T1000 (cell line): ENCODE data around the gene ZKSCAN1.

Experiments used
- DNase-seq: peaks from one replicate; lab custom pipeline; 2025; ENCODE audit warnings: mixed read lengths; lab: John Stamatoyannopoulos, UW

Gene ZKSCAN1

DNA sequence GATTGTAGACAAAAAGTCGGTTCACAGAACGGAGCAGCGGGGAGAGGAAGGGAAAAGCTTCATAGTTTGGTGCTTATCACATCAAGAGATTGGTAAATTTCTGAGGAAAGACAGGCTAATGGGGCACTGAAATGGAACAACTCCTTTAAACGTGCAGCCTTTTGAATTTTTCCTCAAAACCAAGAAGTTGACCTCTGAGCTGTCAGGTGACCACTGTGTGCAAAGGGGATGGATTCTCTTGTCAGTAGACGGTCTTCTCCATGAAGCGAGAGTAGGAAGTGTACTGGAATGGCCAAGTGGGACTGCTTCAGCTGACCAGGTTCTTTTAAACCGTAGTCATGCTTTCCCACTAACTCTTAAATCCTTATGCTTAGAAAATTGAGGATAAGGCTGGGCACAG lies 22.9 kb downstream of the ZKSCAN1 start:
- DNase-seq: no peak

GRCh38 chr7:100040575-100040974 lies 25.2 kb downstream of the ZKSCAN1 start:
- no peak for DNase-seq

DNA sequence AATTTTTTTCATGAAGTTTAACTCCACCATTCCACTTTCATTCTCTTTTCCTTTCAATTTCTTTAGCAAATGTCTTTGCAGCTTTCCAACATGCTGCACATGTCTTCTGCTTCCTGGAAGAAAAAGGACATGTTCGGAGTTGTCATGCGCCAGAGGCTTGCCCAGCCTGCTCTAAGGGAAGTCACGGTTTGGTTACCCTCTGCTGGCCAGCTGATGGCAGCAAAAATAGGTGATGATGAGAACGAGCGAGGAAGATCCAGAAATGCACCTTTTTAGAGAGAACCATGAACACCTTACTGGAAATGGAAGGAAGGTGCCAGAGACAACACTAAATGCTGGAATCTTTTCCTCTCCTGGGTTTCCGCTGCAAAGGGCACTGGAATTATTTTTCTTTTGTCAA lies 29.3 kb downstream of the ZKSCAN1 start:
- no peak for DNase-seq

- no peak for DNase-seq
These were observed 33.3 kb downstream of the ZKSCAN1 start for GRCh38 chr7:100048680-100049079.

DNA sequence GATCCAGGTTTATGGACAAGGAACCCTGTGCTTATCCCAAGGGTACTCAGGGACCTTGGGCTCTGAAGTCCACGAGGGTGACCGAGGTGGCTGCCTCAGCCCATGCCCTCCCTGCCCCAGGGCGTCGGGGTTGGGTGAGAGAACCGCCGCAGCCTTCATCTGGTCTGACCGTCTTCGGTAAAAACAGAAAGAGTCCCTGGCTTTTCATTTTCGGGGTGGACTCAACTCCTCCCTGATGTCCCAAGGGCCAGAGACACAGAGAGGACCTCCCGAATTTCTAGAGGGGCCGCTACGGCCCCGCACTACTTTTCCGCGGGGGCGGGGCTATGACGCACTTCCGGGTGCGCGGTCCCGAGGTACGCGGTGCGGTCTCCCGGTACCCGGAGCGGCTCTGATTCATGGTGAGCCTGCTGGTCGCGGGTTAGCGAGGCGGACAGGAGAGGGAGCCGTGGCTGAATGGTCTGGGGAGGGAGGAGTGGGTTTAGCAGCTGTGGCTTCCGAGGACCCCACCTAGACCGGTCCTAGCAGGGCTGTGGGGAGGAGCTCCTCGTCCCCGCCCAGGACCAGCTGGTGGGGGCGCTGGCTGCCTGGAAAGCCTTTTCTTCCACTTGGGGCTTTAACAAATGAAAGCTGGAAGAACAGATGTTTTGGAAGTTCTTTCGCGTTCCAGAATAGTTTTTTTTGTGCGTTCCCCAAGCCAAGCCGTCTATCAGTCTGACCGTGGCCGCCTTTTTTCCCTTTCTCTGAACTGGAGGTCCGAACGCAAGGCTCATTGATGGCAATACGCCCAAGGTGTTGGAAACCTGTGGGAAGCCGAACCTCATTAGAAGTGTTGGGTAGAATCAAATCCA lies 34.3 kb downstream of the ZKSCAN1 start, which contains the start of gene ZSCAN21:
Gene ZSCAN21, plus strand, starts transcription at position 334 of the 851 bp plus-strand sequence. CDS start 7,233 bp downstream, outside the sequence.
- peak; percentile 64 for DNase-seq

DNA sequence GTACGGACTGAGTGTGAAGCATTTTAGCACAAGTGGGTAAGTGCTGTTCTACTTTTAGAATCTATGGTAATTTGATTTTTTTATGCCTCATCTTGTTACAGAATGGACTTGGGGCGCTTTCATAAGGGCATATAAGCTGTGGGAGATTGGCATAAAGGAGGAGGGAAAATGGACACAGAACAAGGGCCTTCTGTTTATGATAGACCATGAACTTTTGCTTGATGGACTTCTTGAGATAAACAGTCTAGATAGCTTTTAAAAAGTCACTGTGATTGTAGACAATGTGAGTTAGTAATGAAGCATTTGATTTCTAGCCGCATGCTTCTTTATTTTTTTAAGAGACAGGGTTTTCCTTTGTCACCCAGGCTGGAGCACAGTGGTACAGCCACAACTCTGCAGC lies 36.2 kb downstream of the ZKSCAN1 start:
- no peak for DNase-seq

DNA sequence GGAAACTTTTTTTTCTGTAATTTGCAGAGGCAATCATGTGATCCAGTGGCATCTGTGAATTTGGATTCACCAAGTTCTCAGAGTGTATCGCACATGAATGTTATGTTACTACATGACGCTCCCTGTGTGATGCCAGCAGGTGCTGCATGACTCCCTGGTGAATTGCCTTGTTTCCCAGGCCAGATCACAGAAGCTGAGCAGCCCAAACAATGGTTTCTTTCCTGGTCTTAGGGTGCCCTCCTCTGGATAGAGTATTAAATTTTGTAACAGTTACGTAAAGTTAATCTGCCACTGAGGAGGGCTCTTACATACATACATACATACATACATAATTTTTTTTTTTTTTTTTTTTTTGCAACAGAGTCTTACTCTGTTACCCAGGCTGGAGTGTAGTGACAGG lies 37.8 kb downstream of the ZKSCAN1 start:
- no peak for DNase-seq

DNA sequence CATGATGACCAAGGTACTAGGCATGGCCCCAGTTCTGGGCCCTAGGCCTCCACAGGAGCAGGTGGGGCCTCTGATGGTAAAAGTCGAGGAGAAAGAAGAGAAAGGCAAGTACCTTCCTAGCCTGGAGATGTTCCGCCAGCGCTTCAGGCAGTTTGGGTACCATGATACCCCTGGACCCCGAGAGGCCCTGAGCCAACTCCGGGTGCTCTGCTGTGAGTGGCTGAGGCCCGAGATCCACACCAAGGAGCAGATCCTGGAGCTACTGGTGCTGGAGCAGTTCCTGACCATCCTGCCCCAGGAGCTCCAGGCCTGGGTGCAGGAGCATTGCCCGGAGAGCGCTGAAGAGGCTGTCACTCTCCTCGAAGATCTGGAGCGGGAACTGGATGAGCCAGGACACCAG lies 41.6 kb downstream of the ZKSCAN1 start:
- DNase-seq: no peak

- no peak for DNase-seq
These were observed 43.9 kb downstream of the ZKSCAN1 start for GRCh38 chr7:100059251-100059739.

DNA sequence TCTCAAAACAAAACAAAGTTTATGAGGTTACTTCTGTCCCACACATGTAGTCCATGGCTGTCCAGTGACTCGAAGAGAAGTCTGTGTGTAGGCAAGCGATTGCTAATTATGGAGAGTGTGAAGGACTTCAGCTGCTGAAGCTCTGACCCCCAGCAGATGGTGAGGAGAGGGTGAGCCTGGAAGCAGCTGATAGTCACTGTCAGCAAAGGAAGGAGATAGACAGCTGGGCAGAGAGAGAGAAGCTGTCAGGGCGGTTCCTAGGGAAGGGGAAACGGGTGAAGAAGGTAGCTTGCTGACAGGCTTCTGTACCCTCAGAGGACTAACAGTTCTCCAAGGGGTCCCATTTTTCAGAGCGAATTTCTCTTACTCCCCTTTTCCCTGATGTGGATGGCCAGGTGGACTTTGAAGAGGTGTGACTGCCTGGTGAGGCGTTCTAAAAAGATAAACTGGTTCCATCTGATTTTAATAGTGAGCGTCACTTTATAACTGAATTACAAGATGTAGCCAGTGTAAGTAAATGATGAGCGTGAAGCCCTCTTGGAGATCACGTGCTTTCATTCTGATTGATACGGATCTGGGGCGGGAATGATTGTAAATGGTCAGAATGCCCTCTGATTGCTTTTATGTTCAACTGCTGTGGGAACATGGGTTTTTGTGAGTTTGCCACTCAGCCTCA lies 46.3 kb downstream of the ZKSCAN1 start:
- no peak for DNase-seq

GRCh38 chr7:100063376-100063775 lies 48.0 kb downstream of the ZKSCAN1 start:
- no peak for DNase-seq

GRCh38 chr7:100064162-100064561 lies 48.8 kb downstream of the ZKSCAN1 start:
- DNase-seq: no peak

- DNase-seq: no peak
These were observed 50.2 kb downstream of the ZKSCAN1 start for GRCh38 chr7:100065452-100066186.

GRCh38 chr7:100066953-100067352 lies 51.6 kb downstream of the ZKSCAN1 start:
- no peak for DNase-seq

- no peak for DNase-seq
These were observed 54.6 kb downstream of the ZKSCAN1 start for GRCh38 chr7:100069991-100070390.

- no peak for DNase-seq
These were observed 55.8 kb downstream of the ZKSCAN1 start for GRCh38 chr7:100071018-100071723.

DNA sequence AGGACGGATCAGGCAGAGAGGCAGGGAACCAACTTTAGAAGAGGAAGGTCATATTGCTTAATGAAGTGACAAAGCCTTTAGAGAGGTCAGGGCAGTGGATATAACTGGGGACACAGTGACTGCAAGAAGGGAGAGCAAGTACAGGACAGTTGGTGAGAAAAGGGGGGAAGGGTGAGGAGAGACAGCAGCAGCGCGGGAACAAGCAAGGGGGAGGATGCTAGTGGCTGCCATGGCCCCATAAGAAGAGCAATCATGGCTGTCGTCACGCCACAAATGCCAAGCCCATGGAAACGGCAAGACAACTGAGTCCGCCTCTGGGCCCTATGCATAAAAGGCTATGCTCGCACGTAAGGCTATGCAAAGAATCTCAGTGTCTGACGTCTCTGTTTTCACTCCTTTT lies 57.1 kb downstream of the ZKSCAN1 start:
- DNase-seq: no peak

DNA sequence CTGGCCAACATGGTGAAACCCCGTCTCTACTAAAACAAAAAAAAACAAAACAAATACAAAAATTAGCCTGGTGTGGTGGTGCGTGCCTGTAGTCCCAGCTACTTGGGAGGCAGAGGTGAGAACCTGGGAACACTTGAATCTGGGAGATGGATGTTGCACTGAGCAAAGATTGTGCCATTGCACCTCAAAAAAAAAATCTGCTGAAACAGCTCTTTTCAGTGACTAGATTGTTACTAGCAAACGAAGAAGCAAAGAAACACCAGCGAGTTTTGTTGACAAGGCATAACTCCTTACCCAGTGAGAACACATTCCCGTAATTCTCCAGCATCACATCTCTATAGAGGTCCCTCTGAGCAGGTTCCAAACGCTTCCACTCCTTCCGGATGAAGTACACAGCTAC lies 59.4 kb downstream of the ZKSCAN1 start:
- DNase-seq: no peak

- DNase-seq: no peak
These were observed 60.0 kb downstream of the ZKSCAN1 start for GRCh38 chr7:100075418-100075817.

DNA sequence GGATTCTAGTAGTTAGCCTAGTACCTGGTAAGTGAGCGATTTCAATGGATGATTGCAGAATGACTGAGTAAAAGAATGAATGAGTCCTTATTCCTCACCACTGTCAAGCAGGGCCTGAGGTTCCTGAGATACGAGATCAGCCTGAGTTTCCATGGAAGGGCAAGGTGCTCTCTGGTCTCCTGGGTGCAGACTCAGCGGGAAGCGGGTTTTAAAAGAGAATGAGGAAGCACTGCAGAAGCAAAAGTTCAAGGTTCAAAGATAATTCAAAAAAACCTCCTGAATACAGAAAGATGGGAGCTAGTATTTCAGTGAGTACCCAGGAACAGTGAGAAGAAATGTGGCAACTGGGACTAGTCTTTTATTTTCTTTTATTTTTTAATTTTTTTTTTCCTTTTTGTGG lies 61.8 kb downstream of the ZKSCAN1 start:
- DNase-seq: no peak

GRCh38 chr7:100079024-100079560 lies 63.7 kb downstream of the ZKSCAN1 start:
- no peak for DNase-seq
